HG02938 (cell line): ENCODE results near the gene TIMP1.

Experiments
- ATAC-seq: cut with Tn5 transposase; IDR thresholded peaks from one replicate; pipeline ENCODE4 v1.9.1; 2021; ENCODE audit warnings: mild to moderate bottlenecking, moderate library complexity; ENCODE audit not compliant: unreplicated experiment

TIMP1 gene

GRCh38 chrX:47633689-47634590 lies 51.7 kb downstream of the TIMP1 start:
- ATAC-seq = no peak

- ATAC-seq = no peak
Measured at GRCh38 chrX:47634871-47635575, 52.8 kb downstream of the TIMP1 start.
